HFFc6 (cell line): Measurements from ENCODE around the gene CAPN13. TPM values are rescaled to one million over a fixed set of nuclear protein-coding genes. Genes with fewer than 3 reads are reported as not detected.

ENCODE experiments used
- DNase-seq: peaks from one replicate; pipeline ENCODE4 v3.0.0-alpha.2; 2018
- H3K27ac Mint-ChIP-seq: 2 replicates; pipeline ENCODE4 v1.8.0; 2020; ENCODE audit warnings: mild to moderate bottlenecking, mixed read lengths
- H3K27me3 Mint-ChIP-seq: 2 replicates; pipeline ENCODE4 v1.8.0; 2021; ENCODE audit warnings: mild to moderate bottlenecking, moderate library complexity, mixed read lengths; ENCODE audit not compliant: insufficient read depth
- H3K36me3 Mint-ChIP-seq: 2 replicates; pipeline ENCODE4 v1.8.0; 2021; ENCODE audit warnings: low read depth, mixed read lengths
- H3K4me1 Mint-ChIP-seq: 2 replicates; pipeline ENCODE4 v1.8.0; 2020; ENCODE audit warnings: low read depth, mixed read lengths
- H3K4me3 Mint-ChIP-seq: 2 replicates; pipeline ENCODE4 v1.8.0; 2020; ENCODE audit warnings: mild to moderate bottlenecking, moderate library complexity, mixed read lengths
- H3K9me3 Mint-ChIP-seq: 2 replicates; pipeline ENCODE4 v1.8.0; 2020; ENCODE audit warnings: mild to moderate bottlenecking, mixed read lengths
- CTCF ChIP-seq: fragments of 200-600 bp; sonication (generic); IDR thresholded peaks from 2 replicates; pipeline ENCODE4 v1.5.0; 2021; ENCODE audit warnings: antibody characterized with exemption, mild to moderate bottlenecking
- total RNA-seq, 6 experiments: library from RNA; stranded (reverse); fragmentation: NEBNext Ultra II Directional; extraction: Animal tissue kit (Norgen Biotek cat#: 25700); gene quantifications; 2 replicates in 1 of 6; 3 replicates in 5 of 6; pipeline ENCODE4 v1.2.3, GENCODE V29; 2021

CAPN13 gene
- total RNA-seq, 6 experiments from 2014 or later: not detected

DNA sequence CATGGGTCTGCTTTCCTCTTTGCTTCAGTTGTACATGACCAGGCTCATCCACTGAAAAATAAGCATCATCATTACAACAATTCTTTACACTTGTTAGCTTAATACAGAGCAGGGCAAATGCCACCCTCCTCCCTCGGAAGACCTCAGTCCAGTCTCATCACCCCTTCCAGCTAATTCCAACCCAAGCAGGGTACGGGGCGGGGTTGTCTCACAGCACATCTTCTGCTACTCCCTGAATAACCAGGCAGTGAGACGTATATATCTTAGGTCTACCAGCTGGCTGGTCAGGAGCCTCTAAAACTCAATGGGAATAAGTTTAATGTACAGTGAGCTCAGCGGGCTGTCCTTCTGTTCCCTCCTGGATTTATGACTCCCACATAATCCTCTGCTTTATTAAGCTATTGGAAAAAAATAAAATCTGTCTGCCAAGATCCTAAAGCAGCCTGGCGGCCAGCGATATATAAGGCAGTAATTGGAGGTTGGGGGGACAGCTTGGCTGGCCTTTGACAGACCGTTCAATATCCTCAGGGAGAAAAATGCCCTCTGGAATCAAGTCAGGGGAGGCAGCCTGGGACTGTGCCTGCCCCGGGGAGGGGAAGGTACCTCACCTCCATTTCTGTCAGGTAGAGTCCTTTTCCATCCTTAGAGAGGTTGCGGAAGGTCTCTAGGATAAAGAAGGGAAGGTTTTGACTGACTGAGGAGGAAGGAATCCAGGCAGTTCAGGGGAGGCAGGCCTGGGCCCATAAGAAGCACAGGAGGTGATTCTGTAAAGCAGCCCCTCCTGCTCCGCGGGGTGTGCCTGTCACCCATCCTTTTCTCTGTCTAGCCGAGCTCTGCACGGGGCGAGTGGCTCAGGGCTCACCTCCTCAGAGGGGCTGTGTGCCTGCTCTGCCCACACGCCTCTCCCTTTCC is 76.3 kb downstream of the CAPN13 start:
- H3K27me3 Mint-ChIP-seq: peaks cover 3% of the 10 kb centered on the region; the same call in 1 of the 2 replicates
- H3K4me3 Mint-ChIP-seq: no peak overlapping the region
- H3K36me3 Mint-ChIP-seq: no peaks in the 10 kb centered on the region
- TF ChIP-seq CTCF: no peak
- H3K9me3 Mint-ChIP-seq: no peaks in the 10 kb centered on the region
- DNase-seq: no peak
- H3K27ac Mint-ChIP-seq: no peak overlapping the region
- no peaks in the 10 kb centered on the region for H3K4me1 Mint-ChIP-seq

DNA sequence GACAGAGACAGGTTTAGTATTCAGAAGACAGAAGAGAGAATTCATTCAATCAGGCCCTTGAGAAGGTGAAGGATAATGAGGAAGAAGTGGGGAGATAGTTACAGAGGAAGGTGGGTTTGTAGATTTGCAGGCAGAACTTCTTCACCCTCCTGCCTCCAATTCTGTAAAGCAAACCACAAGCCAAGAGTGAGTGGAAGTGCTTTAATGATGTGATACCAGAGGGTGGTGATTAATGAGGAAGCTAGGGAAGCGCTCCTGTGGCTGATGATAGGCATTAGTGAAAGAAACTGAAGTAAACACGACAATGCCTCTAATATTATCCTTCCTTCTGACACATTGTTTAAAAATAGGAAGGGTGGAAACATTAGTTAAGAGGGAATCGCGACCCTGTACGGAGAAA is 78.2 kb downstream of the CAPN13 start:
- peaks cover 14% of the 10 kb centered on the region for H3K27me3 Mint-ChIP-seq
- no peak overlapping the region for H3K4me3 Mint-ChIP-seq
- no peak overlapping the region for H3K27ac Mint-ChIP-seq
- no peaks in the 10 kb centered on the region for H3K9me3 Mint-ChIP-seq
- no peak for DNase-seq
- no peaks in the 10 kb centered on the region for H3K36me3 Mint-ChIP-seq
- TF ChIP-seq CTCF: no peak
- H3K4me1 Mint-ChIP-seq: no peaks in the 10 kb centered on the region

GRCh38 chr2:30722936-30723725 is 84.1 kb downstream of the CAPN13 start:
- Mint-ChIP-seq H3K27ac (no peak overlapping the region), H3K9me3 (no peaks in the 10 kb centered on the region), H3K36me3 (no peaks in the 10 kb centered on the region), H3K4me1 (no peaks in the 10 kb centered on the region), H3K4me3 (no peak overlapping the region), H3K27me3 (peaks cover 16% of the 10 kb centered on the region)
- no peak for TF ChIP-seq CTCF
- no peak for DNase-seq

GRCh38 chr2:30721668-30722647 is 85.3 kb downstream of the CAPN13 start:
- Mint-ChIP-seq H3K27me3 (peaks cover 18% of the 10 kb centered on the region), H3K27ac (no peak overlapping the region), H3K4me3 (no peak overlapping the region), H3K36me3 (no peaks in the 10 kb centered on the region), H3K4me1 (no peaks in the 10 kb centered on the region), H3K9me3 (no peaks in the 10 kb centered on the region)
- no peak for TF ChIP-seq CTCF
- DNase-seq: no peak

DNA sequence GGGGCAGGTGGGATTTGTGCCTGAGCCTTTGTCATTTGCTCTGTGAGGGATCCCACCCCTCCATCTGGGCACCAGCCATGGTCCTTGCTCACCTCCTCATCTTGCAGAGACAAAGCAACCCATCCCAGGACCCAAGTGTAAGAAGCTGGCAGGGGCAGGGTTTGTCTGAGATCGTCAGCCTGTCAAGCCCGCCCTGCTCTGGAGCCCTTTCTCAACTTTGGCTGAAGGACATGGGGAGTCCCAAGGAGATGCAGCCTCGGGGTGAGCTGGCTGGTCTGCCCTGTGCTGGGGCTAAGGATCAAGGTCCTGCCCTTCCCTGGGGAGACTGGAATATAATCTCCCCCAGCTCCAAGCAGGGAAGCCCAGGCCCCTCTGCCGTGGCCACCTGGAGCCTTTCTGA is 86.0 kb downstream of the CAPN13 start:
- Mint-ChIP-seq H3K36me3 (no peaks in the 10 kb centered on the region), H3K4me1 (no peaks in the 10 kb centered on the region), H3K27me3 (peaks cover 20% of the 10 kb centered on the region), H3K9me3 (no peaks in the 10 kb centered on the region), H3K4me3 (no peak overlapping the region), H3K27ac (no peak overlapping the region)
- no peak for DNase-seq
- TF ChIP-seq CTCF: no peak
